MM.1S (cell line): ENCODE results near the gene CDT1.

ENCODE experiments used
- DNase-seq: peaks from one replicate; pipeline ENCODE4 v3.0.0-alpha.2; 2015
- H2AFZ ChIP-seq: fragments of 300-600 bp; sonication (generic); 2 replicates; pipeline ENCODE4 v1.6.0; 2016; ENCODE audit warnings: antibody characterized with exemption, low read length
- H3F3A ChIP-seq: fragments of 300-600 bp; sonication (generic); 2 replicates; pipeline ENCODE4 v1.6.1; 2016; ENCODE audit warnings: mild to moderate bottlenecking, antibody characterized with exemption, low read length, moderate library complexity, mixed read lengths; ENCODE audit not compliant: insufficient read depth
- H3K27ac ChIP-seq: fragments of 300-600 bp; sonication (generic); 2 replicates; pipeline ENCODE4 v1.5.1; 2016; ENCODE audit warnings: mild to moderate bottlenecking, low read length
- H3K27me3 ChIP-seq: fragments of 300-600 bp; sonication (generic); replicated peaks from 2 replicates; pipeline ENCODE4 v1.6.0; 2016; ENCODE audit warnings: low read length; ENCODE audit not compliant: insufficient read depth
- H3K36me3 ChIP-seq: fragments of 300-600 bp; sonication (generic); replicated peaks from 2 replicates; pipeline ENCODE4 v1.6.1; 2016; ENCODE audit warnings: mild to moderate bottlenecking, low read length, mixed read lengths; ENCODE audit not compliant: insufficient read depth
- H3K4me1 ChIP-seq: fragments of 300-600 bp; sonication (generic); 2 replicates; pipeline ENCODE4 v1.6.1; 2016; ENCODE audit warnings: low read length, mixed read lengths
- H3K4me2 ChIP-seq: fragments of 300-600 bp; sonication (generic); 2 replicates; pipeline ENCODE4 v1.6.0; 2016; ENCODE audit warnings: low read depth, low read length
- H3K4me3 ChIP-seq: fragments of 300-600 bp; sonication (generic); 2 replicates; pipeline ENCODE4 v1.5.1; 2016; ENCODE audit warnings: low read length, mixed read lengths
- H3K79me2 ChIP-seq: fragments of 300-600 bp; sonication (generic); 2 replicates; pipeline ENCODE4 v1.6.1; 2016; ENCODE audit warnings: mixed run types, low read length, mixed read lengths
- H3K9ac ChIP-seq: fragments of 300-600 bp; sonication (generic); 2 replicates; pipeline ENCODE4 v1.6.1; 2016; ENCODE audit warnings: low read length, mixed read lengths
- H3K9me2 ChIP-seq: fragments of 300-600 bp; sonication (generic); replicated peaks from 2 replicates; pipeline ENCODE4 v1.6.1; 2016; ENCODE audit warnings: mild to moderate bottlenecking, low read length, mixed read lengths; ENCODE audit not compliant: insufficient read depth
- H3K9me3 ChIP-seq: fragments of 300-600 bp; sonication (generic); replicated peaks from 2 replicates; pipeline ENCODE4 v1.6.1; 2016; ENCODE audit warnings: mild to moderate bottlenecking, low read length, mixed read lengths; ENCODE audit not compliant: insufficient read depth
- H4K20me1 ChIP-seq: fragments of 300-600 bp; sonication (generic); 2 replicates; pipeline ENCODE4 v1.6.1; 2016; ENCODE audit warnings: mild to moderate bottlenecking, low read length, moderate library complexity, mixed read lengths; ENCODE audit not compliant: insufficient read depth
- EZH2 ChIP-seq: fragments of 300-600 bp; sonication (generic); optimal IDR thresholded peaks from 2 replicates; pipeline ENCODE3; 2017; ENCODE audit warnings: low read depth, mild to moderate bottlenecking, antibody characterized with exemption, low read length, mixed read lengths
- EZH2phosphoT487 ChIP-seq: fragments of 300-600 bp; sonication (generic); IDR thresholded peaks from 2 replicates; pipeline ENCODE4 v1.6.1; 2018; ENCODE audit warnings: antibody characterized with exemption, low read length
- TF ChIP-seq, protein P1 (sequence below): fragments of 300-600 bp; sonication (generic); IDR thresholded peaks from 2 replicates; pipeline ENCODE4 v1.5.1; 2016; ENCODE audit warnings: antibody characterized with exemption, low read length, mixed read lengths

Gene CDT1

DNA sequence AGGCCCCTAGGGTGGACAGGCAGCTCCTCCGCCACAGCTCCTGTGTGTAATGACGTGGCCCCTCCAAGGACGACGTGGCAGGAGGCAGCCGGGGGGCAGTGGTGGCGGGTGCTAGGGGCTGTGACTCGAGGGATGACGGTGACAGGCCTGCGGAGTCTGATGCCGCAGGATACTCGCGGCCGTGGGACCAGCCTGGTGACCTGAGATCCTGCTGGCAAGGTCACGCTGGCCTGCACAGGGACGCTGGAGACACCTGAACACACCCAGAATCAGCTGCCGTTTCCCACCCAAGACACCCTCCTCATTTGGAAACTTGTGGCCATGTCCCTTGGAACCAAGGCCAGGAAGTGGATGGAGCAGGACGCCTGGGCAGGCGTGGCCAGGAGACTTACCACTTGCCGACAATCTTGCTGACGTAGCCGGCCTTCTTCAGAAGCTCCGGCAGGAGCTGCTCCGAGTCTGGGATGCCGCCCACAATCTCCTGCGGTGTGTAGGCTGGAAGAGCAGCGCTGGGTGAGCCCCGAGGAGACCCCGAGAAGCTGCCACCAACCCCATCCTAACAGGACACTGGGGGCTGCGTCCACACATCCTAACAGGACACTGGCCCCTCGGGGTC is 37.1 kb downstream of the CDT1 start:
- Histone ChIP-seq H2AFZ (no peak overlapping the region), H3K27me3 (no peaks in the 10 kb centered on the region; the same call in 1 of the 2 replicates), H3K27ac (no peak overlapping the region), H3K4me2 (no peak overlapping the region), H3K9ac (no peak overlapping the region), H3K4me1 (no peaks in the 10 kb centered on the region), H3K9me3 (no peaks in the 10 kb centered on the region), H3K9me2 (no peaks in the 10 kb centered on the region), H4K20me1 (no peaks in the 10 kb centered on the region), H3K36me3 (no peaks in the 10 kb centered on the region), H3F3A (no peaks in the 10 kb centered on the region), H3K4me3 (no peak overlapping the region), H3K79me2 (no peaks in the 10 kb centered on the region)
- no peak for DNase-seq
- TF ChIP-seq EZH2 (no peak), EZH2phosphoT487 (no peak)
- TF ChIP-seq, protein P1, sequence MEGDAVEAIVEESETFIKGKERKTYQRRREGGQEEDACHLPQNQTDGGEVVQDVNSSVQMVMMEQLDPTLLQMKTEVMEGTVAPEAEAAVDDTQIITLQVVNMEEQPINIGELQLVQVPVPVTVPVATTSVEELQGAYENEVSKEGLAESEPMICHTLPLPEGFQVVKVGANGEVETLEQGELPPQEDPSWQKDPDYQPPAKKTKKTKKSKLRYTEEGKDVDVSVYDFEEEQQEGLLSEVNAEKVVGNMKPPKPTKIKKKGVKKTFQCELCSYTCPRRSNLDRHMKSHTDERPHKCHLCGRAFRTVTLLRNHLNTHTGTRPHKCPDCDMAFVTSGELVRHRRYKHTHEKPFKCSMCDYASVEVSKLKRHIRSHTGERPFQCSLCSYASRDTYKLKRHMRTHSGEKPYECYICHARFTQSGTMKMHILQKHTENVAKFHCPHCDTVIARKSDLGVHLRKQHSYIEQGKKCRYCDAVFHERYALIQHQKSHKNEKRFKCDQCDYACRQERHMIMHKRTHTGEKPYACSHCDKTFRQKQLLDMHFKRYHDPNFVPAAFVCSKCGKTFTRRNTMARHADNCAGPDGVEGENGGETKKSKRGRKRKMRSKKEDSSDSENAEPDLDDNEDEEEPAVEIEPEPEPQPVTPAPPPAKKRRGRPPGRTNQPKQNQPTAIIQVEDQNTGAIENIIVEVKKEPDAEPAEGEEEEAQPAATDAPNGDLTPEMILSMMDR = no peak

DNA sequence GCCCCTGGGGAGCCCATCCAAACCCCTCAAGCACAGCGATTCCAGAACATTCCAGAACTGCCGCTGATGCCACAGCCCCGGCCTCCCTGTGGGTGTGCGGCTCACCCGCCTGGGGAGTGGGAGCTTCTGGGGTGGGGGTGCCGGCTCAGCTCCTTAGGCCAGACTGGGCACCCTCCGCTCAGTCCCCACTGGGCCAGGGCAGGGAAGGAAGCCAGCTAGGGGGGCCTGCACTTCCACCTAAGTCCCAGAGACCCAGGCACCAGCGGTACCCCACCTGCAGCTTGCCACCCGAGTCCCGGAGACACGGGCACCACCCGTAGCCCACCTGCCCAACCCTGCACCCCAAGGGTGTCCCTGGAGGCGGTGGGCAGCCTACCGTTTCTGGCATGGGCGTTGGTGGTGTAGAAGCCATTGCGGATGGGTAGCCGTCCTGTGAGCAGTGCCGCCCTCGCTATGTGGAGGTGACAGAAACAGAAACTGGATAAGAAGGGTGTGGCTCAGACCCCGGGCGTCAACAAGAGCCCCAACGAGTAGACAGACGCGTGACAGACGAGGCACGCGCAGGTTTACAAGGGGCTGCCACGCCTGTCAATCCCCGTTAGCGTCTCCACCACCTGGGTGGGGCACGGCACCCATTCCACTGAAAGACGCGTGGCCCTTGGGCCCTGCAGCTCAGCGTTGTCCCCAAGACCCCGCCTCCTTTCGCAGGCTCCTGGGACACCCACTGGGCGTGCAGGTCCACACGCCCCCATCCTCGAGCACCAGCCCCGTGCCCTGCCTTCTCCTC is 38.1 kb downstream of the CDT1 start:
- Histone ChIP-seq H3K27ac (no peak overlapping the region), H3K27me3 (no peaks in the 10 kb centered on the region; the same call in 1 of the 2 replicates), H3K9me2 (no peaks in the 10 kb centered on the region), H4K20me1 (no peaks in the 10 kb centered on the region), H3K36me3 (no peaks in the 10 kb centered on the region), H3K9ac (no peak overlapping the region), H3K4me1 (no peaks in the 10 kb centered on the region), H3K79me2 (no peaks in the 10 kb centered on the region), H3F3A (no peaks in the 10 kb centered on the region), H3K4me3 (no peak overlapping the region), H2AFZ (no peak overlapping the region), H3K9me3 (no peaks in the 10 kb centered on the region), H3K4me2 (no peak overlapping the region)
- DNase-seq = no peak
- TF ChIP-seq EZH2phosphoT487 (no peak), EZH2 (no peak)
- TF ChIP-seq, protein P1 = no peak

DNA sequence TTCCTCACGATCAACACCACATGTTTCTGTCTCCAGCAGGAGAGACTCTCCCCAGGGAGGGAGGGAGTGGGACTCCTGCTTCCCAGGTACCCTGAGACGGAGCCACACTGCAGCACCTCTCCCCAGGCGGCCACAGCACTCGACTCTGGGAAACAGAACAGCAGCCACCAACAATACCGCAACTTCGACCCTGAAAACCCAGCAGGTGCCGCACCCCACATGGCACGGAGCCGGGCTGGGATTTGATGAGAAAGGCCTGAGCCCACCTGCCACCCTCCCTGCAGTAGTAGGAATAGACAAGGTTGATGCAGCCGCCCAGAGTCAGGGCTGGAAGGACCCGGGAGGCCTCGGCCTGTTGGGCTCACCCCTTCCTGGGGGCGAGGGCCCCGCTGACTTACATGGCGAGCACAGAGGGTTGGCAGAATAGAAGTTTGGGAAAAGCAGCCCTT is 38.7 kb downstream of the CDT1 start:
- no peaks in the 10 kb centered on the region for H3F3A ChIP-seq
- H3K36me3 ChIP-seq = no peaks in the 10 kb centered on the region
- no peaks in the 10 kb centered on the region for H3K27me3 ChIP-seq
- no peak for TF ChIP-seq EZH2
- TF ChIP-seq, protein P1 = no peak
- no peak for TF ChIP-seq EZH2phosphoT487
- H2AFZ ChIP-seq = no peak overlapping the region
- no peaks in the 10 kb centered on the region for H3K9me2 ChIP-seq
- no peak for DNase-seq
- no peak overlapping the region for H3K4me3 ChIP-seq
- H3K27ac ChIP-seq = no peak overlapping the region
- no peaks in the 10 kb centered on the region for H3K9me3 ChIP-seq
- no peaks in the 10 kb centered on the region for H3K79me2 ChIP-seq
- no peak overlapping the region for H3K4me2 ChIP-seq
- no peaks in the 10 kb centered on the region for H3K4me1 ChIP-seq
- H4K20me1 ChIP-seq = no peaks in the 10 kb centered on the region
- H3K9ac ChIP-seq = no peak overlapping the region
